Activated CD4-positive, alpha-beta T cell treated with anti-CD3 and anti-CD28 coated beads for 36 hours (primary cell): Measurements from ENCODE around the gene ARHGEF17. TPM values are rescaled to one million over a fixed set of nuclear protein-coding genes. Genes with fewer than 3 reads are reported as not detected.

ENCODE experiments used
- ATAC-seq: fragments of 200-7000 bp; cut with Tn5 transposase; one replicate; pipeline ENCODE4 v1.10.0; 2021; ENCODE audit warnings: mild to moderate bottlenecking, moderate library complexity
- CTCF ChIA-PET: fragments of 350-600 bp; sonication (Branson Sonifier 250); formaldehyde crosslinking; loops from one replicate; lab custom pipeline; 2021; ENCODE audit warnings: antibody characterized with exemption; lab: Charles Lee
- POLR2A ChIA-PET: fragments of 350-600 bp; sonication (Branson Sonifier 250); formaldehyde crosslinking; loops from one replicate; lab custom pipeline; 2021; ENCODE audit warnings: antibody characterized with exemption, inconsistent platforms; lab: Charles Lee
- DNase-seq: peaks from one replicate; pipeline ENCODE4 v3.0.0-alpha.2; 2020
- H3K27ac Mint-ChIP-seq: one replicate; pipeline ENCODE4 v1.8.0; 2021; ENCODE audit warnings: mixed read lengths
- H3K27me3 Mint-ChIP-seq: one replicate; pipeline ENCODE4 v1.8.0; 2021; ENCODE audit warnings: mixed read lengths
- H3K36me3 Mint-ChIP-seq: one replicate; pipeline ENCODE4 v1.8.0; 2021; ENCODE audit warnings: low read depth, mixed read lengths
- H3K4me1 Mint-ChIP-seq: one replicate; pipeline ENCODE4 v1.8.0; 2021; ENCODE audit warnings: mixed read lengths
- H3K4me3 Mint-ChIP-seq: one replicate; pipeline ENCODE4 v1.8.0; 2021; ENCODE audit warnings: mild to moderate bottlenecking, moderate library complexity, mixed read lengths
- H3K9me3 Mint-ChIP-seq: one replicate; pipeline ENCODE4 v1.8.0; 2021; ENCODE audit warnings: low read depth, mixed read lengths
- intact Hi-C, 2 experiments: fragments of 100-400 bp; cut with DNase I in 1 of 2; cut with micrococcal nuclease in 1 of 2; formaldehyde crosslinking; loops; one replicate each; pipeline versions ENCODE4 v1.14.2 to v1.15.1; 2022 to 2024; cut with DNase I, micrococcal nuclease
- total RNA-seq, 2 experiments: library from RNA; stranded (reverse); gene quantifications; one replicate each; pipeline ENCODE4 v1.2.3, GENCODE V29; 2021

ARHGEF17 gene
- total RNA-seq, 2 experiments from 2014 or later: 0.05 TPM; not detected in 1

DNA sequence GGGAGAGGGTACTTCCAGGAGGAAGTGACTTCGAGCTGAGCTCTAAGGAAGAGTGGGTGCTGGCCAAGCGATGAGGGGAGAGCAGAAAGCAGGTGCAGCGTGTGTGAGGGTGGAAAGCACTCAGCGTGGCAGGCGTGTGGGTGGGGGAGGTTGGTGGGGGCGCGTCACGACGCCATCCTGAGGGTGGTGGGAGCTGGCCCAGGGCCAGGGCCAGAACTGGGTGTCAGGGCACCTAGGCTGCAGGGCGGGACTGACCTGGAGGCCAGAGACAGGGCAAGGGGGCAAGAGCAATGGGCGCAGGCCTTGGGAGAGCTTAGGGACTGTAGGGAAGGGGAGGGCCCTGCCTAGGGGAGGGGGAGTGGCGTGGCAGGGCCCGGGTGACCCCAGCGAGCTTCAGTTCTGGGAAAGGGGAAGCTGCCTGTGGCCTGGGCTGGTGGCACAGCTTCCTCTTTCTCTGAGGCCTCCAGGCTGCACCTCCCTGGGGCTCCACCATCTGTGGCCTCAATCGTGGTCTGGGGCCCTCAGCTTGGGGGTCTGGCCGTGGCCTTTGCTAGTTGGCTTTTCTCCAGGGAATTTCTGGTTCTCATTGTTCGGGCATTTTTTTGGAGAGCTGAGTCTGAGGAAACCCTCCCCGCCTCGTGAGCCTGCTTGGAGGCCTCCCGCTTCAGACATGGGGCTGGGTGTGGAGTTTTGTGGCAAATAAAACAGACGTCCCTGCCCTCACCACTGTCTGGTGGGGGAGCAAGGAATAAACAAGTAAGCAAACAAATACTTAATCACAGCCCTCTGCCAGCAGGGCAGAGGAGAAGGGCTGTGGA, 77.0 kb downstream of the ARHGEF17 start:
- peaks cover 52% of the 10 kb centered on the region for H3K4me1 Mint-ChIP-seq
- intact Hi-C loops: no loop called here
- ChIA-PET CTCF (interaction anchor here (0.6 to 2.8 kb wide), 7 partner anchors 14 to 597 kb away, joined by 3 to 12 read pairs (median 4); partner anchors contain the start of gene UCP2), POLR2A (interaction anchor here (0.5 to 0.6 kb wide), 2 partner anchors 206 to 810 kb away, joined by 3 read pairs; no protein-coding TSS in a partner anchor)
- no peak overlapping the region for H3K4me3 Mint-ChIP-seq
- H3K27me3 Mint-ChIP-seq: no peaks in the 10 kb centered on the region
- no peaks in the 10 kb centered on the region for H3K36me3 Mint-ChIP-seq
- ATAC-seq (peak; percentile 76), DNase-seq (peak; percentile 56)
- peak overlapping the region; percentile 65 for H3K27ac Mint-ChIP-seq
- H3K9me3 Mint-ChIP-seq: no peaks in the 10 kb centered on the region

- Mint-ChIP-seq H3K9me3 (no peaks in the 10 kb centered on the region), H3K27me3 (no peaks in the 10 kb centered on the region)
- POLR2A ChIA-PET: no interaction called here
Measured at GRCh38 chr11:73386016-73386415, 77.9 kb downstream of the ARHGEF17 start.

GRCh38 chr11:73386546-73386945, 78.5 kb downstream of the ARHGEF17 start:
- Mint-ChIP-seq H3K36me3 (no peaks in the 10 kb centered on the region), H3K9me3 (no peaks in the 10 kb centered on the region), H3K27me3 (no peaks in the 10 kb centered on the region), H3K4me1 (peaks cover 47% of the 10 kb centered on the region), H3K4me3 (no peak overlapping the region), H3K27ac (no peak overlapping the region)
- ATAC-seq: no peak
- DNase-seq: no peak
- ChIA-PET CTCF (interaction anchor here (2.8 kb wide), 1 partner anchor 12 kb away, joined by 12 read pairs; no protein-coding TSS in a partner anchor), POLR2A (no interaction called here)
- intact Hi-C loops: no loop called here

More at GRCh38 chr11:73386016-73386415, 77.9 kb downstream of the ARHGEF17 start:
- Mint-ChIP-seq H3K4me1 (peaks cover 50% of the 10 kb centered on the region), H3K27ac (peak overlapping the region; percentile 47), H3K4me3 (no peak overlapping the region), H3K36me3 (no peaks in the 10 kb centered on the region)
- intact Hi-C loops: no loop called here
- DNase-seq: no peak
- no peak for ATAC-seq
- CTCF ChIA-PET: interaction anchor here (1.5 to 2.8 kb wide), 4 partner anchors 13 to 35 kb away, joined by 3 to 12 read pairs (median 6); no protein-coding TSS in a partner anchor

- no peak for DNase-seq
- no peaks in the 10 kb centered on the region for H3K9me3 Mint-ChIP-seq
- H3K4me3 Mint-ChIP-seq: no peak overlapping the region
- intact Hi-C loops: no loop called here
- peak overlapping the region; percentile 19 for H3K27ac Mint-ChIP-seq
- H3K27me3 Mint-ChIP-seq: no peaks in the 10 kb centered on the region
- ATAC-seq: no peak
- CTCF ChIA-PET: interaction anchor here (0.6 to 0.9 kb wide), 2 partner anchors 10 to 37 kb away, joined by 3 to 4 read pairs; no protein-coding TSS in a partner anchor
- H3K4me1 Mint-ChIP-seq: peaks cover 38% of the 10 kb centered on the region
- POLR2A ChIA-PET: no interaction called here
- H3K36me3 Mint-ChIP-seq: no peaks in the 10 kb centered on the region
Measured at GRCh38 chr11:73387594-73388264, 79.7 kb downstream of the ARHGEF17 start.

DNA sequence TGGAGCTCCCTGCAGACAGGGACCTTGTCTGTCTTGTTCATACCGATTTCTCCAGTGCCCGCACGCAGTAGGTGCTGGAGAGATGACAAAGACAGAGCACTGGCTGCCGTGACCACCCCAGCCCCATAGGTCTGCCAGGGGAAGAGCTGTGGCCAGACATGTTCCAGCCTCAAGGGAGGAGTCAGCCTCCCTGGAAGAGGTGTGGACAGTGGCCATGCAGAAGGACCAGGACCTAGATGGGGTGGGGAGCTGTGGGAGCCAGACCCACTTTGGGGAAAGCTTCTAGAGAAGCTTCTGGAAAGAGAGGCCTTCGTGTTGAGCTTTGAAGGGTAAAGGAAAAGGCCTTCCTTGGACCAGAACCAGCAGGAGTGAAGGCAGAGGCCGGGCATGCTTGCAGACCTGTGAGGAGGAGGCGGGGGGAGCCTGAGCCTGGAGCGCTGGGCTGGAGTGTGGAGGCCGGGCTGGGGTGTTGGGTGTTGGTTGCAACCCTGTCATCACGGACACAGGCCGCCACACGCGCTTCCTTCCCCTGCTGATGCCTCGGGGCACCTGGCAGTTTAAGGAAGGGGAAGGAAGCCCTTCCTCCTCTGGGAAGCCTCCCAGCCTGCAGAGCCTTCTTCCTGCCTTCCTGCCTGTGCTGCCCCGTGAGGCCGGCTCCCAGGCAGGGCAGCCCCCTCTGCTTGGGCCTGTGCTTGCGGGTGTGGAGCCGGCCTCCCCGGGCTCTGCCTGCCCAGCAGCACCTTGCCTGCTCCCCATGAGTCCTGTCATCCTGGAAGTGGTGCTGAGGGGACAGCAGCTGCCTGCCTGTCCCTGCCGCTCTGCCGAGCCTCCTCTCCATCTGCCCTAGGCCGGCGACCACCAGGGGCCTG, 80.4 kb downstream of the ARHGEF17 start:
- Mint-ChIP-seq H3K27me3 (no peaks in the 10 kb centered on the region), H3K4me3 (no peak overlapping the region), H3K36me3 (peaks cover 4% of the 10 kb centered on the region), H3K9me3 (no peaks in the 10 kb centered on the region), H3K4me1 (peaks cover 32% of the 10 kb centered on the region), H3K27ac (peak overlapping the region; percentile 19)
- DNase-seq: no peak
- no peak for ATAC-seq
- intact Hi-C loops: no loop called here
- CTCF ChIA-PET: interaction anchor here (0.9 kb wide), 1 partner anchor 37 kb away, joined by 3 read pairs; no protein-coding TSS in a partner anchor
- POLR2A ChIA-PET: interaction anchor here (0.6 kb wide), 1 partner anchor 486 kb away, joined by 4 read pairs; no protein-coding TSS in a partner anchor

- no peak overlapping the region for H3K27ac Mint-ChIP-seq
- H3K4me1 Mint-ChIP-seq: peaks cover 26% of the 10 kb centered on the region
- ChIA-PET POLR2A (interaction anchor here (0.6 kb wide), 1 partner anchor 485 kb away, joined by 4 read pairs; no protein-coding TSS in a partner anchor), CTCF (interaction anchor here (1.0 kb wide), 1 partner anchor 12 kb away, joined by 3 read pairs; no protein-coding TSS in a partner anchor)
- intact Hi-C loops: no loop called here
- ATAC-seq (no peak), DNase-seq (no peak)
- H3K9me3 Mint-ChIP-seq: no peaks in the 10 kb centered on the region
- H3K4me3 Mint-ChIP-seq: no peak overlapping the region
- peaks cover 4% of the 10 kb centered on the region for H3K36me3 Mint-ChIP-seq
- H3K27me3 Mint-ChIP-seq: no peaks in the 10 kb centered on the region
Measured at GRCh38 chr11:73389134-73389525, 81.1 kb downstream of the ARHGEF17 start.

GRCh38 chr11:73389916-73390315, 81.8 kb downstream of the ARHGEF17 start:
- Mint-ChIP-seq H3K36me3 (peaks cover 5% of the 10 kb centered on the region), H3K4me1 (peaks cover 18% of the 10 kb centered on the region), H3K27ac (no peak overlapping the region), H3K4me3 (no peak overlapping the region), H3K9me3 (no peaks in the 10 kb centered on the region), H3K27me3 (no peaks in the 10 kb centered on the region)
- CTCF ChIA-PET: interaction anchor here (1.0 kb wide), 1 partner anchor 13 kb away, joined by 3 read pairs; no protein-coding TSS in a partner anchor
- ATAC-seq: no peak
- intact Hi-C loops: no loop called here
- POLR2A ChIA-PET: no interaction called here
- no peak for DNase-seq

GRCh38 chr11:73390601-73391565, 82.8 kb downstream of the ARHGEF17 start:
- no peak for DNase-seq
- Mint-ChIP-seq H3K36me3 (peaks cover 8% of the 10 kb centered on the region), H3K9me3 (no peaks in the 10 kb centered on the region), H3K4me1 (peaks cover 8% of the 10 kb centered on the region), H3K4me3 (no peak overlapping the region), H3K27me3 (no peaks in the 10 kb centered on the region), H3K27ac (no peak overlapping the region)
- no peak for ATAC-seq
- ChIA-PET POLR2A (no interaction called here), CTCF (interaction anchor here (1.3 kb wide), 1 partner anchor 40 kb away, joined by 5 read pairs; no protein-coding TSS in a partner anchor)
- intact Hi-C loops: no loop called here

- Mint-ChIP-seq H3K4me1 (peaks cover 4% of the 10 kb centered on the region), H3K4me3 (no peak overlapping the region), H3K36me3 (peaks cover 8% of the 10 kb centered on the region), H3K27me3 (no peaks in the 10 kb centered on the region), H3K9me3 (no peaks in the 10 kb centered on the region), H3K27ac (no peak overlapping the region)
- intact Hi-C loops: no loop called here
- DNase-seq (no peak), ATAC-seq (no peak)
- POLR2A ChIA-PET: no interaction called here
- CTCF ChIA-PET: interaction anchor here (0.7 to 1.3 kb wide), 2 partner anchors 40 to 332 kb away, joined by 3 to 5 read pairs; no protein-coding TSS in a partner anchor
Measured at GRCh38 chr11:73391665-73392064, 83.6 kb downstream of the ARHGEF17 start.
